Measurements from ENCODE around the gene DNAJC7. TPM values are rescaled to one million over a fixed set of nuclear protein-coding genes. Genes with fewer than 3 reads are reported as not detected.

The DNAJC7 gene
- total RNA-seq, 1 experiment from 2014 or later: 94.6 TPM

GRCh38 chr17:41986634-41987033 lies 30.6 kb downstream of the DNAJC7 start:
- POLR2A ChIA-PET (ENCODE audit: low non-redundant PET): no interaction called here

GRCh38 chr17:41985919-41986318 lies 31.3 kb downstream of the DNAJC7 start:
- H3K27me3 ChIP-seq (replicated peaks; ENCODE audit: insufficient read depth, low read depth, low read length, poor library complexity): no peaks in the 10 kb centered on the region
- H3K4me3 ChIP-seq (ENCODE audit: low read depth, low read length, poor library complexity, severe bottlenecking): no peak overlapping the region
- H3K36me3 ChIP-seq (ENCODE audit: insufficient read depth, low read length, poor library complexity, severe bottlenecking): peaks cover 47% of the 10 kb centered on the region
- no TSS peak for BruUV-seq (replicated peaks)
- intact Hi-C loops (cut with micrococcal nuclease; ENCODE audit: unreplicated experiment): no loop called here
- no peak for DNase-seq (ENCODE audit: low spot score)
- H3K27ac ChIP-seq (ENCODE audit: low read depth, low read length, poor library complexity, severe bottlenecking): no peak overlapping the region
- H3K4me1 ChIP-seq (ENCODE audit: insufficient read depth, low read length, poor library complexity, severe bottlenecking): no peaks in the 10 kb centered on the region
- TF ChIP-seq EZH2 (IDR thresholded peaks at IDR 0.05; ENCODE audit: borderline replicate concordance, low read depth, low read length, poor library complexity, severe bottlenecking): no peak
- TF ChIP-seq CTCF (conservative IDR thresholded peaks at IDR 0.05; ENCODE audit: low read depth, low read length): no peak
- CTCF ChIA-PET: no interaction called here
- POLR2A ChIA-PET (ENCODE audit: low non-redundant PET): no interaction called here
- H3K9me3 ChIP-seq (ENCODE audit: low read depth, low read length, poor library complexity, severe bottlenecking): no peaks in the 10 kb centered on the region

More at GRCh38 chr17:41986634-41987033, 30.6 kb downstream of the DNAJC7 start:
- H3K27me3 ChIP-seq (replicated peaks; ENCODE audit: insufficient read depth, low read depth, low read length, poor library complexity): no peaks in the 10 kb centered on the region
- TF ChIP-seq CTCF (conservative IDR thresholded peaks at IDR 0.05; ENCODE audit: low read depth, low read length) (no peak), EZH2 (IDR thresholded peaks at IDR 0.05; ENCODE audit: borderline replicate concordance, low read depth, low read length, poor library complexity, severe bottlenecking) (no peak)
- no peak overlapping the region for H3K27ac ChIP-seq (ENCODE audit: low read depth, low read length, poor library complexity, severe bottlenecking)
- CTCF ChIA-PET: no interaction called here
- intact Hi-C loops (cut with micrococcal nuclease; ENCODE audit: unreplicated experiment): no loop called here
- peaks cover 44% of the 10 kb centered on the region for H3K36me3 ChIP-seq (ENCODE audit: insufficient read depth, low read length, poor library complexity, severe bottlenecking)
- DNase-seq (ENCODE audit: low spot score): no peak
- no TSS peak for BruUV-seq (replicated peaks)
- H3K4me1 ChIP-seq (ENCODE audit: insufficient read depth, low read length, poor library complexity, severe bottlenecking): no peaks in the 10 kb centered on the region
- H3K4me3 ChIP-seq (ENCODE audit: low read depth, low read length, poor library complexity, severe bottlenecking): no peak overlapping the region
- no peaks in the 10 kb centered on the region for H3K9me3 ChIP-seq (ENCODE audit: low read depth, low read length, poor library complexity, severe bottlenecking)

GRCh38 chr17:41984454-41984853 lies 32.8 kb downstream of the DNAJC7 start:
- CTCF ChIA-PET: interaction anchor here (0.6 kb wide), 1 partner anchor 26 kb away, joined by 15 read pairs; no protein-coding TSS in a partner anchor
- Histone ChIP-seq H3K4me3 (ENCODE audit: low read depth, low read length, poor library complexity, severe bottlenecking) (no peak overlapping the region), H3K27me3 (replicated peaks; ENCODE audit: insufficient read depth, low read depth, low read length, poor library complexity) (no peaks in the 10 kb centered on the region), H3K9me3 (ENCODE audit: low read depth, low read length, poor library complexity, severe bottlenecking) (no peaks in the 10 kb centered on the region), H3K27ac (ENCODE audit: low read depth, low read length, poor library complexity, severe bottlenecking) (no peak overlapping the region), H3K4me1 (ENCODE audit: insufficient read depth, low read length, poor library complexity, severe bottlenecking) (no peaks in the 10 kb centered on the region), H3K36me3 (ENCODE audit: insufficient read depth, low read length, poor library complexity, severe bottlenecking) (peaks cover 40% of the 10 kb centered on the region)
- no TSS peak for BruUV-seq (replicated peaks)
- POLR2A ChIA-PET (ENCODE audit: low non-redundant PET): no interaction called here
- intact Hi-C loops (cut with micrococcal nuclease; ENCODE audit: unreplicated experiment): no loop called here
- no peak for DNase-seq (ENCODE audit: low spot score)
- no peak for TF ChIP-seq EZH2 (IDR thresholded peaks at IDR 0.05; ENCODE audit: borderline replicate concordance, low read depth, low read length, poor library complexity, severe bottlenecking)
- TF ChIP-seq CTCF (conservative IDR thresholded peaks at IDR 0.05; ENCODE audit: low read depth, low read length): no peak

Measured in A673 (cell line).